Glutamatergic neuron (in vitro differentiated cells): ENCODE data around the gene GLB1L3. TPM values are rescaled to one million over a fixed set of nuclear protein-coding genes. Genes with fewer than 3 reads are reported as not detected.
A peak's percentile ranks its signal among the peaks of the same experiment; 100 is the strongest.

Experiments
- DNase-seq: peaks from one replicate; pipeline ENCODE4 v3.0.0; 2022
- H3K27ac Mint-ChIP-seq: one replicate; pipeline ENCODE4 v1.8.0; 2020; ENCODE audit warnings: mild to moderate bottlenecking, mixed read lengths, inconsistent platforms; ENCODE audit not compliant: unreplicated experiment
- H3K27me3 Mint-ChIP-seq: one replicate; pipeline ENCODE4 v1.8.0; 2020; ENCODE audit warnings: mild to moderate bottlenecking, moderate library complexity, mixed read lengths, inconsistent platforms; ENCODE audit not compliant: unreplicated experiment
- H3K36me3 Mint-ChIP-seq: one replicate; pipeline ENCODE4 v1.8.0; 2020; ENCODE audit warnings: mild to moderate bottlenecking, mixed read lengths, inconsistent platforms; ENCODE audit not compliant: unreplicated experiment
- H3K4me1 Mint-ChIP-seq: one replicate; pipeline ENCODE4 v1.8.0; 2020; ENCODE audit warnings: mild to moderate bottlenecking, low read depth, mixed read lengths, inconsistent platforms; ENCODE audit not compliant: unreplicated experiment
- H3K4me3 Mint-ChIP-seq: one replicate; pipeline ENCODE4 v1.8.0; 2020; ENCODE audit warnings: mild to moderate bottlenecking, mixed read lengths, inconsistent platforms; ENCODE audit not compliant: unreplicated experiment
- H3K9me3 Mint-ChIP-seq: one replicate; pipeline ENCODE4 v1.8.0; 2020; ENCODE audit warnings: mild to moderate bottlenecking, moderate library complexity, mixed read lengths, inconsistent platforms; ENCODE audit not compliant: unreplicated experiment
- total RNA-seq: library from RNA; stranded (reverse); fragmentation: NEBNext Ultra II Directional; extraction: Animal tissue kit (Norgen Biotek cat#: 25700); gene quantifications from one replicate; pipeline ENCODE4 v1.2.1, GENCODE V29; 2021; ENCODE audit not compliant: unreplicated experiment
- TF ChIP-seq, protein P1 (sequence below): fragments of 200-600 bp; sonication (generic); IDR thresholded peaks from one replicate; pipeline ENCODE4 v1.5.0; 2021; ENCODE audit not compliant: partially characterized antibody, unreplicated experiment

The GLB1L3 gene
- total RNA-seq, 1 donor from 2014 or later: 0.83 TPM

GRCh38 chr11:134332782-134333181 is 56.6 kb downstream of the GLB1L3 start:
- H3K9me3 Mint-ChIP-seq: peaks cover 2% of the 10 kb centered on the region

GRCh38 chr11:134333312-134333711 is 57.1 kb downstream of the GLB1L3 start:
- peaks cover 11% of the 10 kb centered on the region for H3K4me1 Mint-ChIP-seq
- H3K4me3 Mint-ChIP-seq: no peak overlapping the region
- H3K27me3 Mint-ChIP-seq: peaks cover 12% of the 10 kb centered on the region
- H3K36me3 Mint-ChIP-seq: peaks cover 6% of the 10 kb centered on the region
- DNase-seq: no peak
- peaks cover 2% of the 10 kb centered on the region for H3K9me3 Mint-ChIP-seq
- H3K27ac Mint-ChIP-seq: no peak overlapping the region
- TF ChIP-seq, protein P1, sequence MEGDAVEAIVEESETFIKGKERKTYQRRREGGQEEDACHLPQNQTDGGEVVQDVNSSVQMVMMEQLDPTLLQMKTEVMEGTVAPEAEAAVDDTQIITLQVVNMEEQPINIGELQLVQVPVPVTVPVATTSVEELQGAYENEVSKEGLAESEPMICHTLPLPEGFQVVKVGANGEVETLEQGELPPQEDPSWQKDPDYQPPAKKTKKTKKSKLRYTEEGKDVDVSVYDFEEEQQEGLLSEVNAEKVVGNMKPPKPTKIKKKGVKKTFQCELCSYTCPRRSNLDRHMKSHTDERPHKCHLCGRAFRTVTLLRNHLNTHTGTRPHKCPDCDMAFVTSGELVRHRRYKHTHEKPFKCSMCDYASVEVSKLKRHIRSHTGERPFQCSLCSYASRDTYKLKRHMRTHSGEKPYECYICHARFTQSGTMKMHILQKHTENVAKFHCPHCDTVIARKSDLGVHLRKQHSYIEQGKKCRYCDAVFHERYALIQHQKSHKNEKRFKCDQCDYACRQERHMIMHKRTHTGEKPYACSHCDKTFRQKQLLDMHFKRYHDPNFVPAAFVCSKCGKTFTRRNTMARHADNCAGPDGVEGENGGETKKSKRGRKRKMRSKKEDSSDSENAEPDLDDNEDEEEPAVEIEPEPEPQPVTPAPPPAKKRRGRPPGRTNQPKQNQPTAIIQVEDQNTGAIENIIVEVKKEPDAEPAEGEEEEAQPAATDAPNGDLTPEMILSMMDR: no peak

More at GRCh38 chr11:134332782-134333181, 56.6 kb downstream of the GLB1L3 start:
- peaks cover 6% of the 10 kb centered on the region for H3K36me3 Mint-ChIP-seq
- TF ChIP-seq, protein P1: no peak
- peak overlapping the region; percentile 80 for H3K4me3 Mint-ChIP-seq
- peaks cover 11% of the 10 kb centered on the region for H3K4me1 Mint-ChIP-seq
- H3K27me3 Mint-ChIP-seq: peaks cover 12% of the 10 kb centered on the region
- no peak overlapping the region for H3K27ac Mint-ChIP-seq
- DNase-seq: no peak

- H3K9me3 Mint-ChIP-seq: peaks cover 2% of the 10 kb centered on the region
- TF ChIP-seq, protein P1: no peak
- DNase-seq: no peak
- H3K4me1 Mint-ChIP-seq: peaks cover 11% of the 10 kb centered on the region
- no peak overlapping the region for H3K4me3 Mint-ChIP-seq
- peaks cover 6% of the 10 kb centered on the region for H3K36me3 Mint-ChIP-seq
- H3K27me3 Mint-ChIP-seq: peaks cover 12% of the 10 kb centered on the region
- H3K27ac Mint-ChIP-seq: no peak overlapping the region
These were observed 57.8 kb downstream of the GLB1L3 start for GRCh38 chr11:134333946-134334345.

DNA sequence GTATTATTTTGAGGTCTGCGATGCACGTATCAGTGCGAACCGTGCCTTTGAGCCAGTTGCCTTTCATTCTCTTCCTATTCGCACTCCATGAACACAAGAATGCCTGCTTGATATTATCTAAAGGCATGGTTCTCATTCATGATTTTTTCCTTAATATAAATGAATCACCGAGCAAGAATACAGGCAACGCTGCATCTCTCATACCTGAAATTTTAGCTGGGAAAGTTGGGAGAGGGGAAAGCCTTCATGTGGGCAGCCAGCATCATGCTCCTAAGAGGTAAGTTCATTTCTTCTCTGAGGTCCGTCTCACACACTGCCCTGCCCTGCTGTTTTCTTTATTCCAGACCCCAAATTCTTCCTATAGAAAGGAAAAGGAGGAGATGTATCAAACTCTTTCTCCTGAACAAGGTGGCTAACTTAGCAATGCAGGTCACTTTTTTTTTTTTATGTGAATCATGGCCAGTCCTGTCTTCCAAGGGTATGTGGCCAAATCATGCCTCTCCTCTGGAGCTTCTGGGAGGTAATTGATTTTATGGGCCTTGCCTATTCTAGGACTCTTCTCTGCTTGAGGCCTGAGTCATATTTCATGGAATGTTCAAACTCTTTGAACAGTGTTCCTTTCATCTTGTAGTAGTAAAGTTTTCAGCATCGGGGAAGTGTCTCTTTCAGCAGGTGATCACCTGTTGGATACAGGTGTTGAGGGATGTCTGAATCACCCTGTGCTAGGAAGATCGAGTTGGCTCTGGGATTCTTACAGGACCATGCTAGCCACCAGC is 58.8 kb downstream of the GLB1L3 start:
- Mint-ChIP-seq H3K4me3 (no peak overlapping the region), H3K9me3 (peaks cover 2% of the 10 kb centered on the region), H3K27ac (no peak overlapping the region), H3K36me3 (peaks cover 6% of the 10 kb centered on the region), H3K4me1 (peaks cover 11% of the 10 kb centered on the region), H3K27me3 (peaks cover 12% of the 10 kb centered on the region)
- no peak for DNase-seq
- TF ChIP-seq, protein P1: no peak

GRCh38 chr11:134337051-134337450 is 60.9 kb downstream of the GLB1L3 start:
- TF ChIP-seq, protein P1: no peak
- DNase-seq: no peak
- peaks cover 14% of the 10 kb centered on the region for H3K4me1 Mint-ChIP-seq
- peaks cover 2% of the 10 kb centered on the region for H3K9me3 Mint-ChIP-seq
- no peaks in the 10 kb centered on the region for H3K36me3 Mint-ChIP-seq
- no peak overlapping the region for H3K27ac Mint-ChIP-seq
- no peak overlapping the region for H3K4me3 Mint-ChIP-seq
- H3K27me3 Mint-ChIP-seq: peaks cover 10% of the 10 kb centered on the region
